ENCODE measurements around the gene PRKAA1.
A peak's percentile ranks its signal among the peaks of the same experiment; 100 is the strongest.
"Not testable (repeated sequence)": the region's sequence is repeated elsewhere in the genome, so short reads cannot be mapped to it uniquely, and the experiment has no call there.

Gene PRKAA1

DNA sequence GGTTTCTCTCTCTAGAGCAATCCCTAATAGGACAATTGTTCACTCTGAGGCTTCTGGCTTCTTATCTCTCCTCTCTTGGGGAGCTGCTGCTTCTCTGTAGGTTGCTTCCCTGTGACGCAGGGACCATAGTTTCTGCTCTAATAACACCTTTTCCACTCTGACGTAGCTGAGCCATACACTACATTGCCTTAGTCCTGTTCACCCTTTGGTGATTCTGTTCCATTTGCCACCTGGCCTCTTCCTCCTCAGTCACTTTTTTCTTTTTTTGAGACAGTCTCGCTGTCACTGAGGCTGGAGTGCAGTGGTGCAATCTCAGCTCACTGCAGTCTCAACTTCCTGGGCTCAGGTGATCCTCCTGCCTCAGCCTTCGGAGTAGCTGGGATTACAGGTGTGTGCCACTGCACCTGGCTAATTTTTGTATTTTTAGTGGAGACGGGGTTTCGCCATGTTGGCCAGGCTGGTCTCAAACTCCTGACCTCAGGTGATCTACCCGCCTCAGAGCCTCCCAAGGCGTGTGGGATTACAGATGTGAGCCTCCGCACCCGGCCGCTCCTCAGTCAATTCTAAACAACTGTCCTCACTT lies 27.4 kb upstream of the PRKAA1 start:
- DNase-seq (ENCODE audit: low read depth), result not testable (repeated sequence)

DNA sequence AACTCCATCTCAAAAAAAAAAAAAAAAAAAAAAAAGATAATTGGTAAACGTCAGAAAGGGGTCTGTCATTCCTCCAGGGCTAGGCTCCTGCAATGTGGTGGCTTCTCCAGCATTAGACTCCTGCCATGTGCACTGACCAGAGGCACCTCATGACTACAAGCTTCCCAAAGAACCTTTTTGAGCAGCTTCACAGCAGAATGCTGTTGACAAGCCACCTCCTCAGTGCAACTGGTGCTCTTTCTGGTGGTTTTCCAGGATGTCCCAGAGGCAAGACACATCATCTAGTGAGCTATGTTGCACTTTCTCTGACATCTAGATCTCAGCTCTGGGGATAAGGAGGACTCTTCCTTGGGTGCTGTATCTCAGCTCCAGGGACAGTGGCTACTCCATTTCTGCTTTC lies 25.3 kb upstream of the PRKAA1 start:
- DNase-seq (ENCODE audit: low read depth), result no peak

DNA sequence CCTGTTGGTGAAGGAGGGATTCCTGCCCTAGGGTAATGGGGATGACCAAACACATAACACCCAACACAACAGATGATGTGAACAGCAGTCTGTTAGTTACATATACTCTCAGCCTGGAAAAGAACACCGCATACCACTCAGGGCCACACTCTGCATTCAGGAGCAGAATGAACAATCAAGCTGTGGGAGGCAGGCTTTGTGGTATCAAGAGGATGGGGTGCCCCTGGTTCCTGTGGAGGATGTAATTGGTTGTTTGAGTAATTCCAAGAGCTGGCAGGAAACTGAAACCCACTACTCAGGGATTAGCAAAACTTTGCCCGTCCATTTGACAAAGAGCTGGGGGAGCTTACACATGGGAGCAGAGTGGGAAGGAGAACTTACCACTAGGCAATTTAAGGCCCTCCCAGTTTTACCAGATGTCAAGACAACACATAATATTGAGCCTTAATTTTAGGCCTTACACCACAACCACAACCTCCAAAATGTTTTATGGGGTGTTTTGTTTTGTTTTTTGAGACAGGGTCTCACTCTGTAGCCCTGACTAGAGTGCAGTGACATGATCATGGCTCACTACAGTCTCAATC lies 15.6 kb upstream of the PRKAA1 start:
- no peak for DNase-seq (ENCODE audit: low read depth)

DNA sequence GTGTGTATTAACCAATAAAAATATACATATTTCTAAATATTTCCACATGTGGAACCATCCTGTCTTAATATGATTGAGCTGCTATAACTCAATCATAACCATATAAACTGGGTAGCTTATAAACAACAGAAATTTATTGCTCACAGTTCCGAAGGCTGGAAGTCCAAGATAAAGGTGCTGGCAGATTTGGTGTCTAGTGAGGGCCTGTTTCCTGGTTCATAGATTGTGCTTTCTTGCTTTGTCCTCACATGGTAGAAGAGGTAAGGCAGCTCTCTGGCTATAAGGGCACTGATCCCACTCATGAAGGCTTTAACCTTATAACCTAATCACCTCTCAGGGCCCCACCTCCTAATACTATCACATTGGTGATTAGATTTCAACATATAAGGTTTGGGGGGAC lies 14.0 kb upstream of the PRKAA1 start:
- no peak for DNase-seq (ENCODE audit: low read depth)

DNA sequence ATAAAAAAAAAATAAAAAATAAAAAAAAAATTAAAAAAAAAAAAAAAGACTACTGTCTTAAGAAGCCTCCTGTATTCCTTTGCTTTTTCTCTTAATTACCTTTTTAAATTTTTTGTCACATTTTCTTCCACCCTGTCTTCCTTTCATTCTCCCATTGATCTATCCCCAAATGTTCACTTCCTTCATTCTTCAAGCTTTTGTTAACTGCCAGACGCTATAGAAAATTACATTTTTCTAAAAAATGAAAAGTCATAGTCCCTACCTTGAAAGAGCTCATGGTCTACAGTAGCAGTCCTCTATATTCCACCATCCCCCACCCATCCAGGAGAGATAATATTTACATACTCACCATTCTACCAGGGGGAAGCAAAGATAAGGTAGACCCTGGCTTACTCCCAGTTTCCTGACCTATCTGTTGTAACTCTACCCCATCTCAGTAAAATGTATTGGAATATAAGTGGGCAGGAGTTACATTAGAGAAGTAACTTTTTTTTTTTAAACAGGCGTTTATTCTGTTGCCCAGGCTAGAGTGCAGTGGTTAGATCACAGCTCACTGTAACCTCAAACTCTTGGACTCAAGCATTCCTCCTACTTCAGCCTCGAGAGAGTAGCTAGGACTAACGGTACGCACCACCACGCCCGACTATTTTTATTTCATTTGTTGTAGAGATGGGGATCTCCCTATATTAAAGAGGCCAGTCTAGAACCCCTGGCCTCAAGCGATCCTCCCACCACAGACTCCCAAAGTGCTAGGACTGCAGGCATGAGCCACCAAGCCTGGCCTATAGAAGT lies 3.8 kb upstream of the PRKAA1 start:
- no peak for DNase-seq (ENCODE audit: low read depth)

DNA sequence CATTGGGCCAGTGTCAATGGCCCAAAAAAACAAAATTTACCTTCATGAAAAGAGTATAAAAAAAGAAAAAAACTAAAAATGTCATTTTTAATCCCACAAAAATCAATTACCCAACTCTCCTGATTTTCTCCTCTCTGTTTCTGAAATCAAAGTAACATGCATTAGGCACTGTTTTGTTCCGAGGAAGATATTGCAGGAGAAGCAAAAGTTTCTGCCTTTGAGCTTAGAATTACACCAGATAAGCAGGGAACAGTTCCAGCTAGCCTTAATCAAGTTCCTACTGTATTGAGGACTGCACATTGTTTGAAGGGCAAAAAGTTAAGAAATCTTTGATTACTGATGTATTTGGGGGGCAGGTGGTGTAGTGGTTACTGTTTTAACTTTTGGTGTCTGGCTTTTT lies 1.1 kb upstream of the PRKAA1 start:
- DNase-seq (ENCODE audit: low read depth), result no peak

DNA sequence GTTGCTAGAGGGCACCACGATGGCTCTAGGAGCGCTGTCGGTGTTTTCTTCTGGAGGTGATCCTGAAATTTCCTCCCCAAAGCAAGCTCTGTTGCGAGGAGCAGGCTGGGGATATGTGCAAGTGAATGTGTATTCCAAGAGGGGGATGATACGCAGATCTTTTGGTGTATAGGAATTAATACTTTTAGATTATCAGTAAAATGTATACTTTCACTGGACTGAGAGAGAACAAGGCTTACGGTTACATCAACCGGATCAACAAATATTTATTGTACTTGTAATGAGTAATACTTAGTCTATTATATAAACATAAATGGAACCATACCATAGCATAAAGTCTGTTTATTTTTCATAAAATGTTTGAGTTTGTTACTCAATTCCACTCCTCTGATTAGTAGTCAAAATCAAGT lies 632 bp upstream of the PRKAA1 start:
- no peak for DNase-seq (ENCODE audit: low read depth)

DNA sequence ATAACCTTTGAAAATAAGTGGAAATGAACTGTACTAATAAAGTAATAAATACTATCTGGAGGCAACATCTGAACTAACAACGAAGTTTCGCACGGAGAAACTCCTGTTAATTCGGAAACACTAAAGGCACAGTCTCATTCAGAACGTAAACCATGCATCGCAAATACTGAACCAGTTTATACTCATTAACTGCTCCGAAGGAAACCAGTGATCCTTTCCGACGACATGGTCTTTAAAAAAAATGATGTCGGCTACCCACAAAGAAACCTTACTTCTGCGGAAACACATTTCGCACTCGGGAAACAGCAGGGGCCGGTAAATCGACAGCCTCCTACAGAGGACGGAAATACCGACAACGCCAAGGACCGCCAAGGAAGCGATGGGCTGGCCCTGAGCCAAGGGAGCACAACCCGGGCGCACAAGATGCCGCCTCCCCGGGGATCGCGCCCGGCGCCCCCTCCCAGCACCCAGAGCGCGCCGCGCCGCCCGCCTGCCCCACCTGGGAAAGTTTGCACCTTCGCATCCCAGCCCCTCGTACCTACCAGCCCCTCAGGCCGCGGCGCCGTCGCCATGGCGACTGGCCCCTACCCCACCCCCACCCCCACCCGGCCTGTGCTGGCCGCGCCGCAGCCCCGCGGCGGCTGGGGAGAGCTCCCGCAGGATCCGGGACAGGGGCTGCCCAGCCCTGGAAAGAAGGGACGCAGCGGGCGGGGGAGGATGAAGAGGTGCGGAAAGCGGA lies 732 bp downstream of the PRKAA1 start:
- no peak for DNase-seq (ENCODE audit: low read depth)

DNA sequence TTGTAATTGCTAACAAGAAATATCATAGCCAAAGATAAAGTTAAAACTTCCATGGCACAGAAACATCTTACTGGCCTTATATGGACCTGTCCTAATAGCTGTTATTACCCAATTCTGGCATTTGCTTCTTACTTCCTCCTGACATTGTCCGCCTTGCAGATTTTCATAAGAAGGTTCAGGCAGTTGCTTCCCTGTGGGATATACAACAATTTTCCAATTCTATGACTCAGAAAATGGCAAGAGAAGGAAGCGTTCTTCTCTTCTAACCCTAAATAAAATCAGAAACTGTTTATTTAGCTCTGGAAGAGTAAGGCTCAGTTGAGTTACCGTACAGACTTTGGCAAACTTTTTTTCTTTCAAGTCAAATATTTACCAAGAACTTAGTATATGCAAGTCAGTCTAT lies 1.7 kb downstream of the PRKAA1 start:
- peak; percentile 67 for DNase-seq (ENCODE audit: low read depth)

DNA sequence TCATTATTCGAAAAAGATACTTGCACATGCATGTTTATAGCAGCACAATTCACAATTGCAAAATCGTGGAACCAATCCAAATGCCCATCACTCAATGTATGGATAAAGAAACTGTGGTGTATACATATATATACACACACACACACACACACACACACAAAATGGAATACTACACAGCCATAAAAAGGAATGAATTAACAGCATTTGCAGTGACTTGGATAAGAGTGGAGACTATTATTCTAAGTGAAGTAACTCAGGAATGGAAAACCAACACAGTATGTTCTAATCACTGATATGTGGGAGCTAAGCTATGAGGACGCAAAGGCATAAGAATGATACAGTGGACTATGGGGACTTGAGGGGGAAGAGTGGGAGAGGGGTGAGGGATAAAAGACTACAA lies 3.3 kb downstream of the PRKAA1 start:
- DNase-seq (ENCODE audit: low read depth), result not testable (repeated sequence)

DNA sequence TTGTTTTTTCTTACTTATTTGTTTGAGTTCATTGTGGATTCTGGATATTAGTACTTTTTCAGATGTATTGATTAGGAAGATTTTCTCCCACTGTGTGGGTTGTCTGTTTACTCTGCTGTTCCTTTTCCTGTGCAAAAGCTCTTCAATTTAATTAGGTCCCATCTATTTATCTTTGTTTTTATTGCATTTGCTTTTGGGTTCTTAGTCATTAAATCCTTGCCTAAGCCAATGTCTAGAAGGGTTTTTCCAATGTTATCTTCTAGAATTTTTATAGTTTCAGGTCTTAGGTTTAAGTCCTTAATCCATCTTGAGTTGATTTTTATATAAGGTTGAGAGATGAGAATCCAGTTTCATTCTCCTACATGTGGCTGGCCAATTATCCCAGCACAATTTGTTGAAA lies 3.8 kb downstream of the PRKAA1 start:
- not testable (repeated sequence) for DNase-seq (ENCODE audit: low read depth)

DNA sequence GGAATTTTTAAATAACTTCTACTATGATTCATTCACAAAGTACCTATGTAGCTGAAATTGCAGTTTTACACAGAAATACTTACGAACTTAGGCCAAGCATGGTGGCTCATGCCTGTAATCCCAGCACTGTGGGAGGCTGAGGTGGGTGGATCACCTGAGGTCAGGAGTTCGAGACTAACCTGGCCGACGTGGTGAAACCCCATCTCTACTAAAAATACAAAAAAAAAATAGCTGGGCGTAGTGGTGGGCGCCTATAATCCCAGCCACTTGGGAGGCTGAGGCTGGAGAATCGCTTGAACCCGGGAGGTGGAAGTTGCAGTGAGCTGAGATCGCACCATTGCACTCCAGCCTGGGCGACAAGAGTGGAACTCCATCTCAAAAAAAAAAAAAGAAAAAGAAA lies 5.5 kb downstream of the PRKAA1 start:
- DNase-seq (ENCODE audit: low read depth), result not testable (repeated sequence)

DNA sequence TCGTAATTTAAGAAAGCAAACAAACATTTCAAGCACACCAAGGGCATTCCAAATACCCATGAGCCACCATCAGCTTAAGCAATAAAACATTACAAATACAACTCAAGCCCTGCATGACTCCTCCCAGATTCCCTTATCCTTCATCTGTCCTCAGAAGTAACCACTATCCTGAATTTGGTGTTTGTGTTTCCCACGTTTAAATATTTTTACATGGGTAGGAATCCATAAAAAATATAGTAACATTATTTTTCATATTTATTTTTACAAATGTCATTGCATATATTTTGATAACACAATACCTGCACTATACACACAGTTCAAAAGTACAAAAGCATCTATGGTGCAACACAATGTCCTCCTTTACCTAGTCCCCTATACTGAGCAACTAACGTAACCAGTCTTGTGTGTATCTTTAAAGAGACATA lies 6.4 kb downstream of the PRKAA1 start:
- DNase-seq (ENCODE audit: low read depth), result no peak

DNA sequence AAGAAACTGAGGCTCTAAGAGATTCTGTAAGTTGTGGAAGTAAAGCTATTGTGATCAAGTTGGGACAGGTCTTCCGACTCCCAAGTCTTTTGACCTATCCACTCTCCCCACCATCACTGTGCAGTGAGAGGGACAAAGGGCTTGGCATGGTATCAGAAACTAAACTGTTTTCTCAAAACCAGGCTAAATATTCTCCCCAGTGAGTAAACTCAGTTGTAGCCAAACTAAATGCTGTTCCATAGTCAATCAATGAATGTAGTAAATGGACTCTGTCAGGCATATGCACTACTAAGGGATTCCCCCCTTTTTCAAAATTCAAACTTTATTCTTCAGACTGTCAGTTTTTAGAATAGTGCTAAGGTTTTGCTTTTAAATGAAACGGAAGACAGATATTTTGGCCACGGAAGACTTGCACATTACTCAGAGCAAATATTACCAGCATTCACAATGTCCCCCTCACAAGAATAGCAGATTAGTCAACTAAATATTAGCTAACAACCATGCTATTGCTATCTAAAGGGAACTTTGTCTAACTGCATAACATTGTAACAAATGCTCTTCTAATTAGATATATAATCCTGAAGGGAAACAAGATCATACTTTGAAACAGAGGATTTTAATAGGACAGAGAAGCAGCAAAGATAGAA lies 7.1 kb downstream of the PRKAA1 start:
- DNase-seq (ENCODE audit: low read depth), result no peak

DNA sequence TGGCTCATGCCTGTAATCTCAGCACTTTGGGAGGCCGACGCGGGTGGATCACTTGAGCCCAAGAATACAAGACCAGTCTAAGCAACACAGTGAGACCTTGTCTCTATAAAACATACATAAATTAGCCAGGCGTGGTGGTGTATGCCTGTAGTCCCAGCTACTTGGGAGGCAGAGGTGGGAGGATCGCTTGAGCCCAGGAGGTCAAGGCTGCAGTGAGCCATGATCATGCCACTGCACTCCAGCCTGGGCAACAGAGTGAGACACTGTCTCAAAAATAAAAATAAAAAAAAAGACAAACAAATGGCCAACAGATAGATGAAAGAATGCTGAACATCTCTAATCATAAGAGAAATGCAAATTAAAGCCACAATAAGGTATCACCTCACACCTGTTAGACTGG lies 9.2 kb downstream of the PRKAA1 start:
- DNase-seq (ENCODE audit: low read depth), result not testable (repeated sequence)

DNA sequence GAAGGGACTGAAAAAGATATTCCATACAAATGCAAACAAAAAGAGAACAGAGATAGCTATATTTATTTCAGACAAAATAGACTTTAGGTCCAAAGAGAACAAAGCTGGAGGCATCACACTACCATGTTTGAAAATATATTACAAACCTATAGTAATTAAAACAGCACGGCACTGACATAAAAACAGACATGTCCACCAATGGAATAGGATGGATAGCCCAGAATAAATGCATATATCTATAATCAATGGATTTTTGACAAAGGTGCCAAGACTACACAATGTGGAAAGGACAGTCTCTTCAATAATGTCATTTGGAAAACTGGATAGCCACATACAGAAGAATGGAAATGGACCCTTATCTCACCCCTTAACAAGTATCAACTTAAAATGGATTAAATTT lies 10.2 kb downstream of the PRKAA1 start:
- no peak for DNase-seq (ENCODE audit: low read depth)

DNA sequence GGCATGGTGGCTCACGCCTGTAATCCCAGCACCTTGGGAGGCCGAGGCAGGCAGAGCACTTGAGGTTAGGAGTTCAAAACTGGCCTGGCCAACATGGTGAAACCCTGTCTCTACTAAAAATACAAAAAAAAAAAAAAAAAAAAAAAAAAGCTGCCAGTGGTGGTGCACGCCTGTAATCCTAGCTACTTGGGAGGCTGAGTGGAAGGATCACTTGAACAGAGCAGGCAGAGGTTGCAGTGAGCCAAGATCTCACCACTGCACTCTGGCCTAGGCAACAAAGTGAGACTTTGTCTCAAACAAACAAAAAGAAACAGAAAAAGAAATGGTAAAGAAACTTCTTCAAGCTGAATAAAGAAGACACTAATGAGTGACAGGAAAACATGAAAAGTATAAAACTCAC lies 11.5 kb downstream of the PRKAA1 start:
- DNase-seq (ENCODE audit: low read depth), result not testable (repeated sequence)

DNA sequence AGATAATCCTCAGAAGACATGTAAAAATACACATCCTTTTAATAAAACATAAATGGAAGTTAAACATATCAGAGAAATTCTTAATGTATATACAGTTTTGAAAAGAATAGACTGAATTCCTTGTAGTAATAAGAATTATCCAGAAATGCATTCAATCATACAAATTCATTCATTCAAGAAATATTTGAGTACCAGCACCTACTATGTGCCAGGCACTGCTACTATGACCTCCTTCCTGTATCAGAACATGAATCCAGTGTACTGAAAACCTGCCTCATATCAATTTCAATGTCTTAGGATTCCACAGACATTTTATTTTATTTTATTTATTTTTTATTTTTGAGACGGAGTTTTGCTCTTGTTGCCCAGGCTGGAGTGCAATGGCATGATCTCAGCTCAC lies 13.3 kb downstream of the PRKAA1 start:
- DNase-seq (ENCODE audit: low read depth), result no peak

DNA sequence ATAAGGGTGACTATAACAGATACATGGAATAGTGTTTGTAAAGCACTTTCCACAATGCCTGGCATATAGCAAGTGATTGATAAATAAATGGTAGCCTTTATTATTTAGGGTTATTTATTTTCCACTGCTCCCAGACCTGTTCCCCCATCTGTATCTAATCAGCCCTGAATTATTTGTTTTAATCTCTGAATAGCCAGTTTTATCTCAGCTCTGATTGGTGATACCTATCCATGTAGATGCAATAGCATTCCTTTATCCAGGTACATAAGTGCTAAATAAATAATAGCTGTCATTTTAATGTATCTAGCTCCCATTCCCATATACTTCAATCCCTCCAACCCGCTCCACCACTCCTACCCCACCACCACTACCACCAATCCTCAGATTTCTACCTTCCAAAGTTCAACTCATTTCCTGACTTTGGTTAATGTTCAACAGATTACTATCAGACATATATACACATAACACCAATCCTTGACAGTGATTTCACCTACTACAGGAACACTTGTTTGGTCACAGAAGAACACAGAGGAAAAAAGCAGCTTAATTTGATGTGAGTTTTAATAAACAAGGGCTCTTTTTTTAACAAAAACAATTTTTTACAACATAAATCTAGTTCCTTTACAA lies 14.0 kb downstream of the PRKAA1 start:
- DNase-seq (ENCODE audit: low read depth), result no peak

DNA sequence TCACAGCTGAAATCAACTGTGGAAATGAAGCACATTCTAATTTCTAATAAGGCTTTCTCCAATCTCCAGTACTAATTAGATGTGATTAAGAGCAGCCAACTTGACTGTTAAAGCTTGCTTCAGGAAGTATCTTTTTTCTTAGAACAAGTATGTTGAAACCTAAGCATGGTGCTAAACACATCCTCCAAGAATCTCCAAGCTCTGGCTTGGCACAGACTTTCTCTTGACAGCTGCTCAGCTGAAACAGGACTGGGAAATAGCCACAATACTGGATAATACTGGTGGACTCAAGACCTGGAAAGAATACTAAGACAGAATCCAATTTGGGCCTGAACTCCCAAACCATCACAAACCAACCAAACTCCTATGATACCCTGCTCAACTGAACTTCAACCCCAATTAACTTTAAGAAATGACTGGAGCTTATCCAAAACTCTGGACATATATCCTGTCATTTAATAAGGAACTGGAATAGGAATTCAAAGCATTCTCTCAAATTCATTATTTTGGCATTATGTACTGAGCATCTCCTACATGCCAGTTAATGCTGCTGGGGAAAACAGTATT lies 16.2 kb downstream of the PRKAA1 start:
- DNase-seq (ENCODE audit: low read depth), result peak; percentile 48

DNA sequence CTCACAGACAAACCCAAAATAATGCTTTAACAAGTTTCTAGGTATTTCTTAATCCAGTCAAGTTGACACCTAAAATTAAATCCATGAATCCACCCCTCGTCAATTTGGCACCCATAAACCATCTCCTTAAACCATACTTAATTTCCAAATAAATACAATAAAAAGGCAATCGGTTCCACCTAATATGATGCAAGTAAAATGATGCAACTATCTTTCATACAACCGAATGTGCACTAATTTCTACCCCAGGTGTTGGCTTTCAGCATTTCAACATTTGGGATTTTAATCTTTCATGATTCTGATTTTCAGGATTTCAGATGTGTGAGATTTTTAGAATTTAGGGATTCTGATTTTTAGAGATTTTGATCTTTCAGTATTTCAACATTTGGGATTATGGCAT lies 17.3 kb downstream of the PRKAA1 start:
- DNase-seq (ENCODE audit: low read depth), result no peak

DNA sequence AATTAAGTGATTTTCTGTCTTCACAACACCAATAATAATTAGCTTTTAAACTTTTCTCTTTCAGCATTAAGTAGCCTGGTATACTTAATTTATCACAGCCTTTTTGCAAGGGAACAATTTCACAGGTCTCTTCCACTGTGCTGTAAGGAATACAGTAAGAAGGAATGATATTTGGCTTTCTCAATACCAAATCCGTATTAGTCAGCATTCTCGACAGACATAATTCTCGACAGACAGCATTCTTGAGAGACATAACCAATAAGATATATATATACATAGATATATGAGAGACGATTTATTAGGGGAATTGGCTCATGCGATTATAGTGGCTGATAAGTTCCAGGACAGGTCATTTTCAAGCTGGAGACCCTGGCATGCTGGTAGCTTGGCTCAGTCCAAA lies 18.0 kb downstream of the PRKAA1 start:
- no peak for DNase-seq (ENCODE audit: low read depth)

All from stromal cell of bone marrow (primary cell).